ENCODE results near the gene ZNF548. TPM values are rescaled to one million over a fixed set of nuclear protein-coding genes. Genes with fewer than 3 reads are reported as not detected.

The ZNF548 gene
- total and polyA plus RNA-seq, 3 donors from 2014 or later = 14.6 to 39.3 (median 35.4) TPM

DNA sequence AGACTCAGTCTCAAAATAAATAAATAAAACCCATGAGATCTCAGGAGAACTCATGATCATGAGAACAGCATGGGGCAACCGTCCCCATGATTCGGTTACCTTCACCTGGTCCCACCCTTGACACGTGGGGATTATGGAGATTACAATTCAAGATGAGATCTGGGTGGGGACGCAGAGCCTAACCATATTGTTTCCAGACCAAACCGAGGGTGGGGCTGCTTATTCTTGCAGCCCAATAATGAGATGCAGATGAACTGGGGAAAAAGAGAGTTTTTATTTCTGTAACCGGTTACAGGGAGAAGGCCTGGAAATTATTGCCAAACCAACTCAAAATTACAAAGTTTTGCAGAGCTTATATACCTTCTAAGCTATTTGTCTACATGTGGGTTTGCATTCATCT lies 13.5 kb upstream of the ZNF548 start:
- Histone ChIP-seq H3K27me3 (no peaks in the 10 kb centered on the region), H3K4me3 (no peak overlapping the region), H3K9me3 (no peaks in the 10 kb centered on the region), H3K27ac (no peak overlapping the region), H3K36me3 (ENCODE audit: low read depth, missing control alignments) (no peaks in the 10 kb centered on the region), H3K4me1 (no peaks in the 10 kb centered on the region)
- intact Hi-C loops (cut with DNase I; ENCODE audit: low total_unique reads) = no loop called here
- WGBS, 2 donors = 89 to 94% methylated on average over 6 of the region's 6 CpGs
- TF ChIP-seq CTCF (IDR thresholded peaks at IDR 0.05) (no peak), POLR2A (IDR thresholded peaks at IDR 0.05) (no peak)
- DNase-seq = no peak

GRCh38 chr19:57377498-57378146 lies 12.0 kb upstream of the ZNF548 start:
- H3K4me3 ChIP-seq = no peak overlapping the region
- no peaks in the 10 kb centered on the region for H3K4me1 ChIP-seq
- H3K36me3 ChIP-seq (ENCODE audit: low read depth, missing control alignments) = no peaks in the 10 kb centered on the region
- no peak for DNase-seq
- no peaks in the 10 kb centered on the region for H3K9me3 ChIP-seq
- TF ChIP-seq CTCF (IDR thresholded peaks at IDR 0.05) (no peak), POLR2A (IDR thresholded peaks at IDR 0.05) (no peak)
- no peaks in the 10 kb centered on the region for H3K27me3 ChIP-seq
- intact Hi-C loops (cut with DNase I; ENCODE audit: low total_unique reads) = no loop called here
- 96 to 98% methylated on average over 3 of the region's 3 CpGs for WGBS, 2 donors
- no peak overlapping the region for H3K27ac ChIP-seq

- intact Hi-C loops (cut with DNase I; ENCODE audit: low total_unique reads) = no loop called here
- no peak for TF ChIP-seq CTCF (IDR thresholded peaks at IDR 0.05)
- Histone ChIP-seq H3K4me3 (no peak overlapping the region), H3K27ac (no peak overlapping the region), H3K4me1 (no peaks in the 10 kb centered on the region), H3K27me3 (no peaks in the 10 kb centered on the region), H3K9me3 (no peaks in the 10 kb centered on the region), H3K36me3 (ENCODE audit: low read depth, missing control alignments) (no peaks in the 10 kb centered on the region)
- no peak for DNase-seq
Measured at GRCh38 chr19:57380923-57381322, 8.7 kb upstream of the ZNF548 start.

DNA sequence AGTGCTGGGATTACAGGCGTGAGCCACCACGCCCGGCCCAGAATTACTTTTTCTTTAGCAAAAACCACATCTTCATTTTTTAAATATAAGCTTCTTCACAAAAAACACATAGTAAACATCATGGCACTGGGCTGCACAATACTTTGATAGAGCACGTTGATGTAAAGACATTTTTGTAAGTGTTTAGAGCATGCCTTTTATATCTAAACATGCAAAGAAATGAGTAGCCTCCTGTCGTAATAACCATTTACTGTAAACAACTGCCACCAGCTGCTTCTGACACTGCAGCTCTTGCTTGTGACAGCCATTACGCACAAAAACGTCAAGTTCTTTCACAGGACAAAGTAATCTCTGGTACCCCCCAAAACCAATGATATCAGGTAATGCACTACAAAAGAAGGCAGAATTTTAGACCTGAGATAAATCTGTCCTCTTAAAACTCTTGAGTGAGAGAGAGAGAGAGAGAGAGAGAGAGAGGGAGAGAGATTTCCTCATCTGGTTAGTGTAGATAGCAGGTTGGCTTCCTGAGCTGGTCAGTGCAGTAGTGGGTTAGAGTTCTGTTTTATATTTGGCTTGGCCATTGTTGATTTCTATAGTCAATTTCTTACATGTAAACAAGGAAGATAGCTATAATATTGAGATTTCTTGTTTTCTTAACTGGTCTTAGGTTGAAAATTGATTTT lies 6.7 kb upstream of the ZNF548 start:
- WGBS, 2 donors = 80 to 89% methylated on average over 7 of the region's 7 CpGs
- DNase-seq = no peak
- intact Hi-C loops (cut with DNase I; ENCODE audit: low total_unique reads) = no loop called here
- no peak for TF ChIP-seq CTCF (IDR thresholded peaks at IDR 0.05)
- no peak for TF ChIP-seq POLR2A (IDR thresholded peaks at IDR 0.05)
- Histone ChIP-seq H3K4me1 (no peaks in the 10 kb centered on the region), H3K9me3 (no peaks in the 10 kb centered on the region), H3K27me3 (no peaks in the 10 kb centered on the region), H3K27ac (no peak overlapping the region), H3K36me3 (ENCODE audit: low read depth, missing control alignments) (no peaks in the 10 kb centered on the region), H3K4me3 (no peak overlapping the region)

Data from testis (tissue), 3 donors.